ENCODE measurements around the gene STXBP4. TPM values are rescaled to one million over a fixed set of nuclear protein-coding genes. Genes with fewer than 3 reads are reported as not detected.

STXBP4 gene
- polyA plus RNA-seq, 1 experiment, result 9.7 TPM

DNA sequence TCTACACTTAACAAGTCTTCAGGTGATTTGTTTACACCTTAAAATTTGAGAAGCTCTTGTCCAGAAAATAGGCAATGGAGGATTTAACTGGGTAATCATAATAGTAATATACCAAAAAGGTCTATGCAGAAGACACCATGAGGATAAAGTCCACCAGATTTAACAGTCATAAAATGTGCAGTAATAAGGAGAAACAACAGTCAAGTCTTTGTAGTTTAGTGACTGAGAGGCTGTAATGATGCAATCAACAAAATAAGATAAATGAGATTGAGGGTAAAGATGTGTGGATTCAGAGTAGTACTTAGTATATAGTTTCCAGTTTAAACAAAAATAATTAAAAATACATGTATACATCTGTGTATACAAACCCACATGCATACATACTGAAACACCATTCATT is 91.2 kb downstream of the STXBP4 start:
- ChIA-PET CTCF (interaction anchor here (1.3 kb wide), 1 partner anchor 67 kb away, joined by 6 read pairs; no protein-coding TSS in a partner anchor), POLR2A (no interaction called here)
- Histone ChIP-seq H3K27me3 (ENCODE audit: control insufficient read depth, insufficient read depth, low read length) (no peaks in the 10 kb centered on the region), H3K9me3 (ENCODE audit: control insufficient read depth, insufficient read depth, low read length) (no peaks in the 10 kb centered on the region), H3K27ac (ENCODE audit: low read depth, low read length) (no peak overlapping the region), H3K4me3 (ENCODE audit: low read depth, low read length) (no peak overlapping the region)
- TF ChIP-seq, protein P1, sequence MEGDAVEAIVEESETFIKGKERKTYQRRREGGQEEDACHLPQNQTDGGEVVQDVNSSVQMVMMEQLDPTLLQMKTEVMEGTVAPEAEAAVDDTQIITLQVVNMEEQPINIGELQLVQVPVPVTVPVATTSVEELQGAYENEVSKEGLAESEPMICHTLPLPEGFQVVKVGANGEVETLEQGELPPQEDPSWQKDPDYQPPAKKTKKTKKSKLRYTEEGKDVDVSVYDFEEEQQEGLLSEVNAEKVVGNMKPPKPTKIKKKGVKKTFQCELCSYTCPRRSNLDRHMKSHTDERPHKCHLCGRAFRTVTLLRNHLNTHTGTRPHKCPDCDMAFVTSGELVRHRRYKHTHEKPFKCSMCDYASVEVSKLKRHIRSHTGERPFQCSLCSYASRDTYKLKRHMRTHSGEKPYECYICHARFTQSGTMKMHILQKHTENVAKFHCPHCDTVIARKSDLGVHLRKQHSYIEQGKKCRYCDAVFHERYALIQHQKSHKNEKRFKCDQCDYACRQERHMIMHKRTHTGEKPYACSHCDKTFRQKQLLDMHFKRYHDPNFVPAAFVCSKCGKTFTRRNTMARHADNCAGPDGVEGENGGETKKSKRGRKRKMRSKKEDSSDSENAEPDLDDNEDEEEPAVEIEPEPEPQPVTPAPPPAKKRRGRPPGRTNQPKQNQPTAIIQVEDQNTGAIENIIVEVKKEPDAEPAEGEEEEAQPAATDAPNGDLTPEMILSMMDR (IDR thresholded peaks at IDR 0.05; ENCODE audit: low read depth, low read length), result no peak
- no peak for DNase-seq (ENCODE audit: low read depth, low spot score)

DNA sequence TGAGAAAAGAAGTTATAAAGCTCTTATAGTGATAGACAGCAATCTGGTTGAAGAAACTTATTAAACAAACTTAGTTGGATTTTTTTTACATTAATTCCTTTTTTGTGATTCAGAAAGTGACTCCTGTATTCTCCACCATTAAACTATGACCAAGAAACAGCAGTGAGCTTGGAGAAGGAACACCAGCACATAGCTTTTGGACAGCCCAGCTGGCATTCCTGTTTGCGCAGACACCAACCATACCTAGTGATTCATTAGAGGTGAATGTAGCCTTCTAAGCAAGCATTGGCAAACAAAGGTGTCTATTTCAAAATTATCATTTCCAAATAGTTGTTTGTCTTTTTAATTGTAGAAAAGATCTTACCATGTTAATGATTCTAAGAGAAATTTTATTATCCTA is 94.4 kb downstream of the STXBP4 start:
- TF ChIP-seq, protein P1 (IDR thresholded peaks at IDR 0.05; ENCODE audit: low read depth, low read length), result no peak
- H3K27ac ChIP-seq (ENCODE audit: low read depth, low read length), result no peak overlapping the region
- H3K4me3 ChIP-seq (ENCODE audit: low read depth, low read length), result no peak overlapping the region
- no peaks in the 10 kb centered on the region for H3K27me3 ChIP-seq (ENCODE audit: control insufficient read depth, insufficient read depth, low read length)
- CTCF ChIA-PET, result interaction anchor here (1.7 kb wide), 1 partner anchor 70 kb away, joined by 5 read pairs; no protein-coding TSS in a partner anchor
- no peaks in the 10 kb centered on the region for H3K9me3 ChIP-seq (ENCODE audit: control insufficient read depth, insufficient read depth, low read length)
- POLR2A ChIA-PET, result no interaction called here
- peak; percentile 18 for DNase-seq (ENCODE audit: low read depth, low spot score)

DNA sequence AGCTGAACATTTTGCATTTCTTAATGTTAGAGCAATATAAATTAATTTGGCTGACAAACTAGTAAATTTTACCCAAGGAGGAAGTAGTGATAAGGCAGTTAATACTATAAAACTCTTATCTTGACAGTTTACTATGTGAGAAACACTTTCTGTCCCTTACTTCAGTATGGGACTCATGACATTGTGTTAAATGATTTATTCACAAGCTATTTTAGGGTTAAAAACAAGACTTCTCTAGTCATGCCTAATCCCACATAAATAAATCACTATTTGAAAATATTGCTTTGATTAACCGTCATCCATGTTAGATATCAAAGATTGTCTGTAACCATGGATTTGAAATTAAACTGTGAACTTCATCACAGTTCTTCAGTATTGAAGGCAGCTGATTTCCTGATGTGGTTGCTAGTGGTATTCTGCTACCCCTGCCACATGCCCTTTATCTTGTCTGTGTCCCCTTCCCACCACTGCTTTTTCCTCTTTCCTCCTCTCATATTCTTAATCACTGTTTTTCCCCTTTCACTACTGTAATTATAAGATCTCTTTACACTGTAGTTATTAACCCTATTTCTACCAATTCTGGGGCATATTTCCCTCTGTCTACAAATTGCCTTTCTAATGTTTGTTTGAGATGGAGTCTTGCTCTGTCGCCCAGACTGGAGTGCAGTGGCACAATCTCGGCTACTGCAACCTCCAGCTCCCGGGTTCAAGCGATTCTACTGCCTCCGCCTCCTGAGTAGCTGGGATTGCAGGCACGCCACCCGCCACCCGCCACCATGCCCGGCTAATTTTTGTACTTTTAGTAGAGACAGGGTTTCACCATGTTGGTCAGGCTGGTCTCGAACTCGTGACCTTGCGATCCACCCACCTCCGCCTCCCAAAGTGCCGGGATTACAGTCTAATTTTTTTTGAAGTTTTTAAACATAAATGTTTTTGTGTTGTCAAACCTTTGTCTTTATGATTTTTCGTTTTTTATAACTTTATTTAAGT is 95.6 kb downstream of the STXBP4 start:
- H3K27me3 ChIP-seq (ENCODE audit: control insufficient read depth, insufficient read depth, low read length), result no peaks in the 10 kb centered on the region
- TF ChIP-seq, protein P1 (IDR thresholded peaks at IDR 0.05; ENCODE audit: low read depth, low read length), result no peak
- no peaks in the 10 kb centered on the region for H3K9me3 ChIP-seq (ENCODE audit: control insufficient read depth, insufficient read depth, low read length)
- H3K4me3 ChIP-seq (ENCODE audit: low read depth, low read length), result no peak overlapping the region
- DNase-seq (ENCODE audit: low read depth, low spot score), result no peak
- POLR2A ChIA-PET, result no interaction called here
- no peak overlapping the region for H3K27ac ChIP-seq (ENCODE audit: low read depth, low read length)
- CTCF ChIA-PET, result interaction anchor here (1.7 kb wide), 1 partner anchor 71 kb away, joined by 5 read pairs; no protein-coding TSS in a partner anchor

DNA sequence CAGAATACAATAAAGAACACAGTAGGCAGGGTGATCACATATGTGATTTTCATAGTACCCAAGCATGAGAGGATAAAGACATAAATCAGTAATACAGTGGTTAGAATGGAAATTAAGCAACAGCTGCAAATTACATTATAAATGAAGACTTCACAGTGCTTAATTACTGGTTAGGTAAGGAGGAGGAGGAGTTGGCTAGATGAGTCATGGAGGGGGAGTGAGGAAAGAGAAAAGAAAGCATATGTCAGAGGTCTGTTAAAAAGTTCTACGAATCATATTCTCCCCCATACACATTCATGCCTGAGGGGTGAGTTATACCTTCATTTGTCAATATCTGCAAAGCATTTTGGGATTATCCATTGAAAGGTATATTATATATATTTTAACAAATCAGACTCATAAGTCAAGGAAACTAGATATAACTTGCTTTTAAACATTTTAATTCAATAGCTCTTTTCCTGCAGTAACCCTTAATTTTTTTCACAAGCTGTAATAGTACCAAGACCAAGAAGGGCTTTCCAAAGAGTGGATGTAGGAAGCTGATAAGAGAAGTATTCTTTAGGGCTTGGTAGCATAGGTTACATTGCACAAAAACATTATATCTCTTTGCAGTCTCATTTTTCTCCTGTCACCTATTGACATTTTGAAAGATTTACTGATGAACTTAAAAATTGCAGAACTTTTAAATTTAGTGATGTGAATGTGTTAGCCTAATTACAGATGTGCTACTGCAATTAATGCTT is 99.3 kb downstream of the STXBP4 start:
- TF ChIP-seq, protein P1 (IDR thresholded peaks at IDR 0.05; ENCODE audit: low read depth, low read length), result no peak
- CTCF ChIA-PET, result interaction anchor here (1.4 kb wide), 2 partner anchors 23 to 447 kb away, joined by 4 to 5 read pairs; no protein-coding TSS in a partner anchor
- POLR2A ChIA-PET, result no interaction called here
- no peaks in the 10 kb centered on the region for H3K27me3 ChIP-seq (ENCODE audit: control insufficient read depth, insufficient read depth, low read length)
- no peak overlapping the region for H3K27ac ChIP-seq (ENCODE audit: low read depth, low read length)
- H3K4me3 ChIP-seq (ENCODE audit: low read depth, low read length), result no peak overlapping the region
- H3K9me3 ChIP-seq (ENCODE audit: control insufficient read depth, insufficient read depth, low read length), result no peaks in the 10 kb centered on the region
- DNase-seq (ENCODE audit: low read depth, low spot score), result no peak
